Activated CD8-positive, alpha-beta memory T cell treated with anti-CD3 and anti-CD28 coated beads, Interleukin-2, amount 10 ng/mL, durations not matched to agents 7 days and 5 days (primary cell): ENCODE measurements around the gene ACAD9. TPM values are rescaled to one million over a fixed set of nuclear protein-coding genes. Genes with fewer than 3 reads are reported as not detected.
"Not testable (repeated sequence)": the region's sequence is repeated elsewhere in the genome, so short reads cannot be mapped to it uniquely, and the experiment has no call there.

Experiments
- ATAC-seq: fragments of 150-1000 bp; cut with Tn5 transposase; one replicate; pipeline ENCODE4 v1.10.0; 2021; ENCODE audit warnings: moderate library complexity
- CTCF ChIA-PET: fragments of 350-600 bp; sonication (Branson Sonifier 250); formaldehyde crosslinking; loops from one replicate; lab custom pipeline; 2021; ENCODE audit warnings: antibody characterized with exemption; lab: Charles Lee
- DNase-seq: peaks from one replicate; pipeline ENCODE4 v3.0.0-alpha.2; 2020
- H3K27ac Mint-ChIP-seq: one replicate; pipeline ENCODE4 v1.8.0; 2021; ENCODE audit warnings: mild to moderate bottlenecking, mixed read lengths
- H3K27me3 Mint-ChIP-seq: one replicate; pipeline ENCODE4 v1.8.0; 2021; ENCODE audit warnings: mixed read lengths
- H3K36me3 Mint-ChIP-seq: one replicate; pipeline ENCODE4 v1.8.0; 2021; ENCODE audit warnings: mild to moderate bottlenecking, mixed read lengths
- H3K4me1 Mint-ChIP-seq: one replicate; pipeline ENCODE4 v1.8.0; 2021; ENCODE audit warnings: mixed read lengths
- H3K4me3 Mint-ChIP-seq: one replicate; pipeline ENCODE4 v1.8.0; 2021; ENCODE audit warnings: mild to moderate bottlenecking, moderate library complexity, mixed read lengths
- H3K9me3 Mint-ChIP-seq: one replicate; pipeline ENCODE4 v1.8.0; 2022; ENCODE audit warnings: low read depth, mixed read lengths
- total RNA-seq, 2 experiments: library from RNA; stranded (reverse); gene quantifications; one replicate each; pipeline ENCODE4 v1.2.3, GENCODE V29; 2021

ACAD9 gene
- 10 to 100 TPM; 61.2 to 68.2 TPM for total RNA-seq

GRCh38 chr3:128879125-128879969, at the start of gene ACAD9:
Gene ACAD9, plus strand, starts transcription at chr3:128879620. Its CDS starts 72 bp downstream, at chr3:128879692.
- Mint-ChIP-seq H3K27me3 (peaks cover 3% of the 10 kb centered on the region), H3K27ac (peak within 1 kb of the TSS; percentile 95), H3K36me3 (peaks cover 22% of the 10 kb centered on the region), H3K9me3 (no peaks in the 10 kb centered on the region), H3K4me3 (peak within 1 kb of the TSS; percentile 86), H3K4me1 (peaks cover 64% of the 10 kb centered on the region)
- ATAC-seq (peak; percentile 97), DNase-seq (peak; percentile 98)
- CTCF ChIA-PET: interaction anchor here (1.0 to 6.1 kb wide), 10 partner anchors 8 to 437 kb away, joined by 3 to 40 read pairs (median 6); a partner anchor contains a TSS

- ATAC-seq, DNase-seq, H3K4me3 Mint-ChIP-seq, H3K27me3 Mint-ChIP-seq, H3K9me3 Mint-ChIP-seq, H3K4me1 Mint-ChIP-seq, CTCF ChIA-PET, H3K27ac Mint-ChIP-seq, H3K36me3 Mint-ChIP-seq: not testable (repeated sequence)
Observed at GRCh38 chr3:128829925-128830625, 49.3 kb upstream of the ACAD9 start.

- not testable (repeated sequence) for H3K4me1 Mint-ChIP-seq
Observed at GRCh38 chr3:128830762-128831161, 48.7 kb upstream of the ACAD9 start.

GRCh38 chr3:128832979-128833378, 46.4 kb upstream of the ACAD9 start:
- DNase-seq, H3K4me3 Mint-ChIP-seq, H3K4me1 Mint-ChIP-seq, ATAC-seq, H3K9me3 Mint-ChIP-seq, H3K36me3 Mint-ChIP-seq, H3K27ac Mint-ChIP-seq, H3K27me3 Mint-ChIP-seq, CTCF ChIA-PET: not testable (repeated sequence)

More at GRCh38 chr3:128830762-128831161, 48.7 kb upstream of the ACAD9 start:
- CTCF ChIA-PET, DNase-seq, ATAC-seq, H3K36me3 Mint-ChIP-seq, H3K9me3 Mint-ChIP-seq, H3K27me3 Mint-ChIP-seq, H3K4me3 Mint-ChIP-seq, H3K27ac Mint-ChIP-seq: not testable (repeated sequence)

- no peak overlapping the region for H3K4me3 Mint-ChIP-seq
- H3K36me3 Mint-ChIP-seq: no peaks in the 10 kb centered on the region
- ATAC-seq (no peak), DNase-seq (no peak)
- CTCF ChIA-PET: interaction anchor here (0.6 kb wide), 1 partner anchor 239 kb away, joined by 3 read pairs; no protein-coding TSS in a partner anchor
- H3K27ac Mint-ChIP-seq: no peak overlapping the region
- H3K27me3 Mint-ChIP-seq: no peaks in the 10 kb centered on the region
- no peaks in the 10 kb centered on the region for H3K4me1 Mint-ChIP-seq
- no peaks in the 10 kb centered on the region for H3K9me3 Mint-ChIP-seq
Observed at GRCh38 chr3:128835096-128835495, 44.3 kb upstream of the ACAD9 start.

- ATAC-seq: no peak
- Mint-ChIP-seq H3K4me3 (no peak overlapping the region), H3K27me3 (peaks cover 5% of the 10 kb centered on the region), H3K27ac (no peak overlapping the region), H3K36me3 (no peaks in the 10 kb centered on the region), H3K4me1 (peaks cover 16% of the 10 kb centered on the region), H3K9me3 (no peaks in the 10 kb centered on the region)
- CTCF ChIA-PET: no interaction called here
- no peak for DNase-seq
Observed at GRCh38 chr3:128841926-128842920, 37.2 kb upstream of the ACAD9 start.

- Mint-ChIP-seq H3K27me3 (peaks cover 5% of the 10 kb centered on the region), H3K4me1 (peaks cover 16% of the 10 kb centered on the region), H3K4me3 (no peak overlapping the region), H3K27ac (no peak overlapping the region), H3K9me3 (no peaks in the 10 kb centered on the region), H3K36me3 (no peaks in the 10 kb centered on the region)
- CTCF ChIA-PET: interaction anchor here (1.3 to 5.6 kb wide), 3 partner anchors 45 to 235 kb away, joined by 3 to 36 read pairs (median 11); no protein-coding TSS in a partner anchor
- no peak for DNase-seq
- ATAC-seq: no peak
Observed at GRCh38 chr3:128844502-128844901, 34.9 kb upstream of the ACAD9 start.

GRCh38 chr3:128845119-128845777, 34.2 kb upstream of the ACAD9 start:
- ATAC-seq: no peak
- Mint-ChIP-seq H3K36me3 (no peaks in the 10 kb centered on the region), H3K4me1 (peaks cover 15% of the 10 kb centered on the region), H3K27ac (peak overlapping the region; percentile 49), H3K27me3 (peaks cover 5% of the 10 kb centered on the region), H3K4me3 (no peak overlapping the region), H3K9me3 (no peaks in the 10 kb centered on the region)
- CTCF ChIA-PET: interaction anchor here (0.6 to 5.6 kb wide), 27 partner anchors 9 to 362 kb away, joined by 3 to 36 read pairs (median 4); partner anchors contain the start of genes ACAD9 and RPN1
- no peak for DNase-seq

- Mint-ChIP-seq H3K27me3 (no peaks in the 10 kb centered on the region), H3K36me3 (no peaks in the 10 kb centered on the region), H3K4me3 (peak overlapping the region; percentile 59), H3K9me3 (no peaks in the 10 kb centered on the region), H3K27ac (peak overlapping the region; percentile 80), H3K4me1 (peaks cover 13% of the 10 kb centered on the region)
- ATAC-seq (peak; percentile 81), DNase-seq (peak; percentile 91)
- CTCF ChIA-PET: interaction anchor here (0.6 to 5.6 kb wide), 29 partner anchors 8 to 363 kb away, joined by 3 to 36 read pairs (median 4); partner anchors contain the start of genes ACAD9 and RPN1
Observed at GRCh38 chr3:128845778-128846485, 33.5 kb upstream of the ACAD9 start.

- DNase-seq: no peak
- no peaks in the 10 kb centered on the region for H3K36me3 Mint-ChIP-seq
- no peaks in the 10 kb centered on the region for H3K9me3 Mint-ChIP-seq
- H3K27me3 Mint-ChIP-seq: no peaks in the 10 kb centered on the region
- H3K27ac Mint-ChIP-seq: peak overlapping the region; percentile 80
- peak; percentile 13 for ATAC-seq
- peak overlapping the region; percentile 59 for H3K4me3 Mint-ChIP-seq
- H3K4me1 Mint-ChIP-seq: peaks cover 13% of the 10 kb centered on the region
- CTCF ChIA-PET: interaction anchor here (0.9 to 5.6 kb wide), 22 partner anchors 7 to 363 kb away, joined by 3 to 36 read pairs (median 4); partner anchors contain the start of genes ACAD9 and RPN1
Observed at GRCh38 chr3:128846486-128846891, 32.9 kb upstream of the ACAD9 start.

GRCh38 chr3:128847666-128848370, 31.6 kb upstream of the ACAD9 start:
- Mint-ChIP-seq H3K9me3 (no peaks in the 10 kb centered on the region), H3K27ac (no peak overlapping the region), H3K4me1 (peaks cover 13% of the 10 kb centered on the region), H3K36me3 (no peaks in the 10 kb centered on the region), H3K4me3 (no peak overlapping the region), H3K27me3 (no peaks in the 10 kb centered on the region)
- ATAC-seq (no peak), DNase-seq (no peak)
- CTCF ChIA-PET: interaction anchor here (0.7 to 5.6 kb wide), 6 partner anchors 75 to 231 kb away, joined by 3 to 36 read pairs (median 3); no protein-coding TSS in a partner anchor
